ENCODE results near the gene CMTM8.
A peak's percentile ranks its signal among the peaks of the same experiment; 100 is the strongest.

Gene CMTM8

GRCh38 chr3:32281570-32282106 is 43.2 kb downstream of the CMTM8 start:
- no peak for DNase-seq

DNA sequence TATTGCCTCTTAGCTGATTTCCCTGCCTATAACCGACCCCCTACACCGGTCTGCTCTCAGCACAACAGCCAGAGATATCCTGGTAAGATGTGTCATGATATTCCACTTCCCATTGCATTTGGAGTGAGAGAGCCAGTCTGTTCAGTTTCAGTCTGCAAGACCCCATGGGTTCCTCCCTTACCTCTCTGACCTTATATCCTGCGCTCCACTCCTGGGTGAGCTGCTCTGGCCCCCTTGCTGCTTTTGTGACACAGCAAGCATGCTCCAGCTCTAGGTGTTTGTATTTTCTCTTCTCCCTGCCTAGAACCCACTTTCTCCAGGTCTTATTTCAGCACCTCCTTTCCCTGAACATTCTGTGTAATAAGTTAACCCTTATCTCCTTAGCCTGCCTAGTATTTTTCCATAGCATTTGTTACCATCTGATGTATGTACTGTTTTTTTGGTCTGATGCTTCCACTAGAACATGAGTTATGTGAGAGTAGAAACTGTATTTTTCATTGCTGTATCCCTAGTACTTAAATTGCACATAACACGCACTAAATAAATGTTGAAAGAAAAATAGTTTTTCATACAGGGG is 44.2 kb downstream of the CMTM8 start:
- DNase-seq: no peak

- peak; percentile 55 for DNase-seq
Measured at GRCh38 chr3:32283304-32283703, 44.8 kb downstream of the CMTM8 start.

DNA sequence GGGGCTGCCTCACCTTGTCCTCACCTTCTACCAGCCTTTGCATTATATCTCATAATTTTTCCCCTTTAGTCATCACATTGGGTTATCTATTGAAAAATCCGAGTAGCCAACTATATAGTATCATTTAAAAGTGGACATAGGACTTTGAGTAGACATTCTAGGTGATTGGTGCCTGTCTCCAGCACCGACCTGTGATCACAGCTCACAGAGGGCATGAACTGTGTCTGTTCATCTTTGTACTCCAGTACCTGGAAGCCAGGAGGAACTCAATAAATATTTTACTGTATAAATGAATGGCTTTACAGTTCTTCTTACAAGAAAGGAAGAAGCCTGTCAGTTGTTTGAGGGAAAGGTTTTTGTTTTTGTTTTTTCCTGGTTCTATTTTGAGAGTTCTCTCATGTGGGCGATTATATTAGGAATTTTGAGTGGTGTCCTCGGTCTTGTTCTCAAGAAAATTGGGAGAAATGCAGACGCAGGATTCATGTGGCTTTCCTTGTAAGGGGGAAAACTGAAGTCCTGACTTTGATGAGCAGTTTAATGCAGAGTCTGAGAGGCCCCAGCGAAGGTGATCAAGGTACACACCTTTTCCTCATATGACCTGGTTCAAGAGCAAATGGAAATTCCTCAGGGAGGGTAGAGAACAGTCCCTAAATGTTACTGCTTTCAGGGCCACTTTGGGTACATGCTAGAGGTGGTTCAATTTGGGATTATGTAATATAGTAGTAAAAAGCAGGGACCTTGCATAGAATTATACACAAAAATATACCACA is 46.1 kb downstream of the CMTM8 start:
- no peak for DNase-seq

GRCh38 chr3:32285891-32286290 is 47.4 kb downstream of the CMTM8 start:
- DNase-seq: no peak

- DNase-seq: no peak
Measured at GRCh38 chr3:32288819-32289218, 50.3 kb downstream of the CMTM8 start.

- DNase-seq: no peak
Measured at GRCh38 chr3:32290619-32291018, 52.1 kb downstream of the CMTM8 start.

DNA sequence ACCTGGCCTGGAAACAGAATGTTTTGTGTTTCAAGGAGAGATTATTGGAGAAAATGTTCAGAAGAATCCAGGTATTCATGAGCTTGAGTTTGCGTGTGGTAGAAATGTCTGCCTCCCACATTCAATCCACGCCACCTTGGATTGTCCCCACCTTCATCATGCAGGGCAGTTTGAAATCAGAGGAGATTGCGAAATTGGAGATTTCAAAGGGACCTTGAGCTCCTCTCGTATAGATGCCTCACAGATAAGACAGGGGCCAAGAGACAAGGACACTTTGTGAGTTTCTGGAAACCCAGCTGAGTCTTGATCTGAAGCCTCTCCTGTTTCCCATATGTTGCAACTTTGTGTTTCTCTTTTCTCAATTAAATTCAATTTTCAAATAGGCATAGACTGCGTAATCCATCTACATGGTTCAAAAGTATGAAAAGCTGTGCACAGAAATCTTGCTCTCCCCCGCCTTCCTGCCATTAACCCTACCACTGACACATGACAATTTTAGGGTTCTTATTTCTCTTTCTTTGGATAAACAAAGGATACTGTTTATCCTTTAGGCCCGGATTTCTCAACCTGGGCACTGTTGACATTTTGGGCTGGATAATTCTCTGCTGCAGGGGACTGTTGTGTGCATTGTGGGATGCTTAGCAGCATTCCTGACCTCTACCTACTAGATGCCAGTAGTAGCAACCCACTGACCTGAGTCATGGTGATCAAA is 53.8 kb downstream of the CMTM8 start:
- no peak for DNase-seq

GRCh38 chr3:32293903-32294302 is 55.4 kb downstream of the CMTM8 start:
- DNase-seq: no peak

GRCh38 chr3:32296251-32297204 is 58.0 kb downstream of the CMTM8 start:
- DNase-seq: peak; percentile 85

DNA sequence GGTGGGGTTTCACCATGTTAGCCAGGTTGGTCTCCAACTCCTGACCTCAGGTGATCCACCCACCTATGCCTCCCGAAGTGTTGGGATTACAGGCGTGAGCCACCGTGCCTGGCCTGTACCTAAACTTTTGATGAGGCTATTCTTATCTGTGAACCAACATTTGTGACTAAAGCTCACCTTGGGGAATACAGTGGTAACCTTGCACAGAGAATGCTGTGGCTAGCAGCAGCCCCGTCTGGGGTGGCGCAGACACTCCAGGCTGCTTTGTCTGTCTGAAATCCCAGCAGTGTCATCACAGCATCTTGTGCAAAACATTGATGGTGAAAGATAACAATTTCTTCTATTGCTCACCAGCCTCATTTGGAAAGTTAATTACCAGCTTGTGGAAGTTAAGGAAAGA is 58.9 kb downstream of the CMTM8 start:
- DNase-seq: no peak

DNA sequence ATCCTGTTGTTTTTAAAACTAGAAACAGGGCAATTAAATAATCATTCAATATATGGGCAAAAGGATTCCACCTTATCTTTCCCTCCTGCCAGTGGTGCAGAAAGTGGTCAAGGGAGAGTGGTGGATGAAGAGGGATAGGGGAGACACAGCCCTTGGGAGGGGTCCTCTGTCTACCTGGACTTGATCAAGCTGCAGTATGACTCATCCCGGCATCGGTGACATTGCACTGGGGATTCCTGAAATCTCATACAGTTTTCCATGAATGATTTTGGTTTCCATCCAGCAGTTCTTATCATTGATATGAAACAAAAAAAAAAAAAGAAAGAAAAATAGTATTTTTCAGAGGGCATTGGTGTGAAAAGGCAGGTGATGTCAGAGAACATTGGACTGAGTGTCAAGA is 62.9 kb downstream of the CMTM8 start:
- DNase-seq: no peak

- DNase-seq: no peak
Measured at GRCh38 chr3:32302601-32303398, 64.3 kb downstream of the CMTM8 start.

DNA sequence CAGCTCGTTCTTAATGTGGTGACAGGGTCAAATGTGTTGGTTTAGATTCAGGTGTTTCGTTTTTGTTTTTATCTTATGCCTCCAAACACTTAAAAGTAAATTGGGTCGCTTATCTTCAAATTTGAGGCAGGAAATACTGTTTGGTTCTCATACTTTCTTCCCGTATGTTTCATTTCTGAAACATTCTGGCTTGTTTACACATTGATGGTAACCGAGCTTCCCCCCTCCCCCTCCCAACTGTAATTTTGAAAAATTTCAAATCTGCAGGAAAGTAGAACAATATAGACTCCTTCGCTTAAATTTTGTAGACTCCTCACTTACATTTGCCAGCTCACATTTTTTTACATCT is 64.9 kb downstream of the CMTM8 start:
- DNase-seq: no peak

DNA sequence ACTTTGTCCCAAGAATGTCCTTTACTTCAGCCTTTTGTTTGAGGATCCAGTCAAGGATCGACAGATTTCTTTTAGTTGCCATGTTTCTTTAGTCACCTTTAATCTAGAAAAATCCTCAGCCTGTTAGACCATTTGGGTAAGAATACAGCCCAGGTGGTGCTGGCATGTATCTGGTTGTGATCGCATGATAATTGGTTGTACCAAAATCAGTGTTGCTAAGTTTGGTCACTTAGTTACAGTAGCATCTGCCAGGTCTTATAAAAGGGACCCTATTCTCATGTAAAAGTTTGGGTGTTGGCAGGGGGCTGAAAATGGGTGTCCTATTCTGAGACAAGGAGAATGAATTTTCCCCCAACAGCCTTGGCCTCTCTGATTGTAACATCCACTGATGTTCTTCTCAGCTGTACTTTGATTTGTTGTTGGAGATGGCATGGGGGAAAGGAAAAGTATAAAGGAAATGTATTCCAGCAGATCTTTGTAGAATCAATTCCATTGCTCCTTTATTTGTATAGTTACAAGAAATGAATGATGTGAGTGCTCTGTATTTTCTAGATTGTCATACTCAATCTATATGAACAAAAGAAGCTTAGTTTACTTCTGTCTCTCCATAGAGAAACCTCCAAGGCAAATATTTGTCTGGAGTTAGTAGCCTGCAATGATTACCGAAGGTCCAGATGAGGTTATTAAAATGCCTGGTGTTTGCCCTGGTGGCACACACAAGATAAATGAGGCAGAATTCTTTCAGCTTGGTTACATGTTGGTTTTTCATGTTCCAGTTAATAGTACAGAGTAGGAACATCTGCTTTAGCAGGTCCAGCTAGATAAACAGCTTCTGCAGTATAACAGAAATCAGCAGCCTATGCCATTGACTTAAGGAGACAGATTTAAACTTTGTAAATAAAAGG is 65.7 kb downstream of the CMTM8 start:
- no peak for DNase-seq

DNA sequence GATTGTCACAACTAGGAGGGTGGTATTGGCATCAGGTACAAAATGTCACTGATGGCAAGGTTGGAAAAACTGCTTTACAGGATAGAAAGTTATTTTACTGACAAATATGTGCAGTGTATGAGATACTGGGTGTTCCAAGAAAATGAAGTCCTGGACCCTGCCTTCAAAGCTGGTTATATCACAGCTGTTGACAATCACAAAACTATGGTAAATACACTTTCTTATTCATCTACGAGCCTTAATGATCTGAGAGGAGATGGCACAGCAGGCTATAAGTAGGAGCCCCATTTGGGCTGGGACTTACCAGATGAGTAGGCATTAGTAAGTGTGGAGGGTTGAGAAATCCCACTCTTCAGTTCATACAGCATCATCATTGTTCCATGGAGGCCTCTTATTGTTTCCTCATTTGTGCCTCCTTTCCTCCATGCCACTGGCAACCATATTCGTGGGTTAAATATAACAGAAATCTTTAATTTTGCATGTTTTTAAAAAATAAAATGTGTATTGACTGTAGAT is 66.9 kb downstream of the CMTM8 start:
- DNase-seq: no peak

- DNase-seq: no peak
Measured at GRCh38 chr3:32306072-32306471, 67.6 kb downstream of the CMTM8 start.

DNA sequence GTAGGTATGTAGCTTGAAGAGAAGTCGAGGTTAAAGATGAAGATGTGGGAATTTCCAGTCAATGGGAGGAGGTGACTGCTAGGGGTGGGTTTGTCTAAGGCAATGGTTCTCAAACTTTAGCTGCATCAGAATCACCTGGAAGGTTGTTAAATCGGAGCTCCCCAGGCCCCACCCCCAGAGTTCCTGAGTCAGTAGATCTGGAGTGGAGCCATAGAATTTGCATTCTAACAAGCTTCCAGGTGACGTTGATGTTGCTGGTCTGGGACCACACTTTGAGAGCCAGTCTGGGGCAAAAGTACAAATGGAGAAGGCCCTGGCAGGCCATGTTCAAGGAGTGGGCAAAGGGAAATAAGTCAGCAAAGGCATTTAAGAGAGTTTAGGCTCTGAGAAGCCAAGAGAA is 69.1 kb downstream of the CMTM8 start:
- DNase-seq: no peak

DNA sequence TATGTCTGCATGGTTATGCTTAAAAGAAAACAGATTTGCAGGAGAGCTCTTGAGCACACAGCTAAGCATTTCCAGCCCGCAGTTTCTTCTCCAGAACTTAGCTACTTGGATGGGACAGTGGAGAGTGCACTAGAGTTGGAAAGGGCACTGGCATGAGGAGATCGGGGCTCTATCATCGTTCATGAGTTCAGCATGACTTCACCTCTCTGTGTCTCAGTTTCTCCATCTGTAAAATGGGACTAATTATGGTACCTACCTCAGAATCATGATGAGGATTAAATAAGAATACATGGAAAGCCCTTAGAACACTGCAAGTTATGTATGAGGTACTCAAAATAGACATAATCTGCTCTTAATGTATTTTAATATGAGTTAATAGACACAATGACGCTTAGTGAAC is 69.9 kb downstream of the CMTM8 start:
- DNase-seq: no peak

- no peak for DNase-seq
Measured at GRCh38 chr3:32309654-32310242, 71.3 kb downstream of the CMTM8 start.

Data from eye (tissue), 1 donor.